Measurements from ENCODE around the gene AADACL2. TPM values are rescaled to one million over a fixed set of nuclear protein-coding genes. Genes with fewer than 3 reads are reported as not detected.

The AADACL2 gene
- polyA plus RNA-seq, 3 donors, result not detected

DNA sequence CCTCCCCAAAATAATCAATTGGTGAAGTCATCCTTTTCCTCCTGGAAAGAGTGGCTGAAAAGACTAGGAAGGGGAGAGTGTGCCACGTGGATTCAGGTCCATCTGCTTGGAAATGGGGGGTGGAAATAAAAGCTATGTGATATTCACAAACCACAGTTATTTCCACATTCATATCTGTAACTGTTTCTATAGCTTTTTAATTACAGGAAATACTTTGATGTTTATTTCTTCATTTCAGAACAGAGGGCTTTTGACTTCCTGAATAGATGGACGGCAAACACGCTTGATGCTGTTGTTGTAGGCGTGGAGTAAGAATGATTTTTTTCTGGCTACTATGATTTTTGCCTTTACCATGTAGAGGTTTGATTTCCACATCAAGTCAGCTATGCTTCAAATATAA is 10.1 kb downstream of the AADACL2 start:
- Mint-ChIP-seq H3K4me1 (peaks cover 14% of the 10 kb centered on the region), H3K27ac (no peak overlapping the region), H3K9me3 (peaks cover 1 to 9% (median 5%) of the 10 kb centered on the region in 7 donors), H3K27me3 (ENCODE audit: low read depth in 3 of 3) (peaks cover 0 to 3% (median 0%) of the 10 kb centered on the region in 3 donors), H3K4me3 (no peak overlapping the region), H3K36me3 (no peaks in the 10 kb centered on the region)
- no peak overlapping the region for H3K27ac ChIP-seq (ENCODE audit: low read depth in 1 of 2, low read length in 2 of 2)
- H3K4me1 ChIP-seq (ENCODE audit: control insufficient read depth in 1 of 2, insufficient read depth in 2 of 2, low read length in 2 of 2), result no peaks in the 10 kb centered on the region
- TF ChIP-seq, protein P1, sequence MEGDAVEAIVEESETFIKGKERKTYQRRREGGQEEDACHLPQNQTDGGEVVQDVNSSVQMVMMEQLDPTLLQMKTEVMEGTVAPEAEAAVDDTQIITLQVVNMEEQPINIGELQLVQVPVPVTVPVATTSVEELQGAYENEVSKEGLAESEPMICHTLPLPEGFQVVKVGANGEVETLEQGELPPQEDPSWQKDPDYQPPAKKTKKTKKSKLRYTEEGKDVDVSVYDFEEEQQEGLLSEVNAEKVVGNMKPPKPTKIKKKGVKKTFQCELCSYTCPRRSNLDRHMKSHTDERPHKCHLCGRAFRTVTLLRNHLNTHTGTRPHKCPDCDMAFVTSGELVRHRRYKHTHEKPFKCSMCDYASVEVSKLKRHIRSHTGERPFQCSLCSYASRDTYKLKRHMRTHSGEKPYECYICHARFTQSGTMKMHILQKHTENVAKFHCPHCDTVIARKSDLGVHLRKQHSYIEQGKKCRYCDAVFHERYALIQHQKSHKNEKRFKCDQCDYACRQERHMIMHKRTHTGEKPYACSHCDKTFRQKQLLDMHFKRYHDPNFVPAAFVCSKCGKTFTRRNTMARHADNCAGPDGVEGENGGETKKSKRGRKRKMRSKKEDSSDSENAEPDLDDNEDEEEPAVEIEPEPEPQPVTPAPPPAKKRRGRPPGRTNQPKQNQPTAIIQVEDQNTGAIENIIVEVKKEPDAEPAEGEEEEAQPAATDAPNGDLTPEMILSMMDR (IDR thresholded peaks at IDR 0.05), result no peak
- no peak overlapping the region for H3K9ac ChIP-seq (ENCODE audit: insufficient read depth, low read length, poor library complexity, severe bottlenecking)
- H4K20me1 ChIP-seq (ENCODE audit: insufficient read depth, low read length), result no peaks in the 10 kb centered on the region
- intact Hi-C loops (cut with micrococcal nuclease), result no loop called here
- no peak for DNase-seq
- H3K4me2 ChIP-seq (replicated peaks; ENCODE audit: extremely low read depth, low read length, poor library complexity, severe bottlenecking), result no peak overlapping the region
- H3K9me3 ChIP-seq (replicated peaks in 1 of 2; ENCODE audit: control insufficient read depth in 1 of 2, insufficient read depth in 1 of 2, low read length in 2 of 2), result no peaks in the 10 kb centered on the region
- H2AFZ ChIP-seq (ENCODE audit: insufficient read depth, low read depth, low read length, poor library complexity, severe bottlenecking), result no peak overlapping the region
- no peaks in the 10 kb centered on the region for H3K27me3 ChIP-seq (ENCODE audit: control insufficient read depth in 2 of 2, insufficient read depth in 2 of 2, low read length in 2 of 2)
- no peak overlapping the region for H3K4me3 ChIP-seq (replicated peaks in 1 of 3; ENCODE audit: low read depth in 2 of 3, low read length in 3 of 3)
- no peaks in the 10 kb centered on the region for H3K79me2 ChIP-seq (ENCODE audit: insufficient read depth, low read length)
- WGBS (ENCODE audit: insufficient coverage), result no CpG with 5 or more reads among the region's 4 CpGs
- no peaks in the 10 kb centered on the region for H3K36me3 ChIP-seq (replicated peaks in 1 of 2; ENCODE audit: control insufficient read depth in 1 of 2, insufficient read depth in 2 of 2, low read length in 2 of 2)

DNA sequence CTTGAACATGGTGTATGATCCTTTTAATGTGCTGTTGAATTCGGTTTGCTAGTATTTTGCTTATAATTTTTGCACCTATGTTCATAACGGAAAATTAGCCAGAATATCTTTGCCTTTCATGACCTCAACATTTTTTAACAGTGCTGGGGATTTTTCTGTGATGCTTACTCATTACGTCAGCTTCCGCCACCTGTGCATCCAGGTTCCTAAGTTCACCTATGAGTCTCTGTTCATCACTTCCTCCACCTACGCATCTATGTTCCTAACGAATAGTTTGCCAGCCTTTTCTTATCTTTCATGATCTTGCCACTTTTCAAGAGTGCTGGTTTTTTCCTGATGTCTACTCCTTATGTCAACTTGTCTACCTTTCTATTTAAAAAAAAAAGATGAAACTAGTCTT is 16.5 kb downstream of the AADACL2 start:
- Mint-ChIP-seq H3K4me1 (peaks cover 9% of the 10 kb centered on the region), H3K4me3 (no peak overlapping the region), H3K9me3 (peaks cover 2 to 11% (median 6%) of the 10 kb centered on the region in 7 donors), H3K27me3 (ENCODE audit: low read depth in 3 of 3) (peaks cover 0 to 2% (median 0%) of the 10 kb centered on the region in 3 donors), H3K36me3 (no peaks in the 10 kb centered on the region), H3K27ac (no peak overlapping the region)
- no peaks in the 10 kb centered on the region for H3K9me3 ChIP-seq (replicated peaks in 1 of 2; ENCODE audit: control insufficient read depth in 1 of 2, insufficient read depth in 1 of 2, low read length in 2 of 2)
- no peaks in the 10 kb centered on the region for H3K36me3 ChIP-seq (replicated peaks in 1 of 2; ENCODE audit: control insufficient read depth in 1 of 2, insufficient read depth in 2 of 2, low read length in 2 of 2)
- H2AFZ ChIP-seq (ENCODE audit: insufficient read depth, low read depth, low read length, poor library complexity, severe bottlenecking), result no peak overlapping the region
- TF ChIP-seq, protein P1 (IDR thresholded peaks at IDR 0.05), result no peak
- no peak overlapping the region for H3K9ac ChIP-seq (ENCODE audit: insufficient read depth, low read length, poor library complexity, severe bottlenecking)
- no peak overlapping the region for H3K4me3 ChIP-seq (replicated peaks in 1 of 3; ENCODE audit: low read depth in 2 of 3, low read length in 3 of 3)
- no peaks in the 10 kb centered on the region for H3K27me3 ChIP-seq (ENCODE audit: control insufficient read depth in 2 of 2, insufficient read depth in 2 of 2, low read length in 2 of 2)
- no peak overlapping the region for H3K27ac ChIP-seq (ENCODE audit: low read depth in 1 of 2, low read length in 2 of 2)
- peaks cover 7 to 8% of the 10 kb centered on the region in 2 donors for H3K4me1 ChIP-seq (ENCODE audit: control insufficient read depth in 1 of 2, insufficient read depth in 2 of 2, low read length in 2 of 2)
- H4K20me1 ChIP-seq (ENCODE audit: insufficient read depth, low read length), result no peaks in the 10 kb centered on the region
- DNase-seq, result no peak
- intact Hi-C loops (cut with micrococcal nuclease), result no loop called here
- whole genome bisulfite sequencing (ENCODE audit: insufficient coverage), result 100% methylated on average over 4 of the region's 6 CpGs
- no peaks in the 10 kb centered on the region for H3K79me2 ChIP-seq (ENCODE audit: insufficient read depth, low read length)
- no peak overlapping the region for H3K4me2 ChIP-seq (replicated peaks; ENCODE audit: extremely low read depth, low read length, poor library complexity, severe bottlenecking)
